ENCODE data around the gene COG5.

COG5 gene

DNA sequence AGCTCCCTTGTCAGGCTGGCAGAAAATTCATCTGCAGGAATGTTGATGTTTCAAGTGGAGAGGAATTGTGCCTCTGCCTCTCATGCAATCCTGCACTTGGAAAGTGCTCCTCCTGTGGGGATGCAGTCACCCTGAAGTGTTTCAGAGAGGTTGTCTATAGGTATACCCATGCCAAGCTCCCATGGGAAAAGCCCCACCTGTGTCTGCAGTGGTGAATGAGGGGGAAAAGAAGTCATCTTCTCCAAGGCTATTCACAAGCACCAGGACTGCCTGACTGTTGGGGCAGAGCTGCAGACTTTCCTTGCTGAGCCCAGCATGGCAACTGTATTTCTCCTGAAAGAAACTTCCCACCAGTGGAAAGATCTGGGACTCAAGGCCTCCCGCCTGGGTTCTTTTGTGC lies 58.4 kb downstream of the COG5 start:
- DNase-seq, result no peak

DNA sequence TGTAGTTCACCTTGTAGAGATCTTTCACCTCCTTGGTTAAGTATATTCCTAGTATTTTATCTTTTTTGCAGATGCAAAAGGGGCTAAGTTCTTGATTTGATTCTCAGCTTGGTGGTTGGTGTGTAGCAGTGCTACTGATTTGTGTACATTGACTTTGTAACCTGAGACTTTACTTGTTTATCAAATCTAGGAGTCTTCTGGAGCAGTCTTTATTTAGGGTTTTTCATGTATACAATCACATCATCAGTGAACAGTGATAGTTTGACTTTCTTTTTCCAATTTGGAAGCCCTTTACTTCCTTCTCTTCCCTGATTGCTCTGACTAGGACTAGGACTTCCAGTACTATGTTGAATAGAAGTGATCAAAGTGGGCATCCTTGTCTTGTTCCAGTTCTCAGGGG lies 60.0 kb downstream of the COG5 start:
- DNase-seq, result no peak

DNA sequence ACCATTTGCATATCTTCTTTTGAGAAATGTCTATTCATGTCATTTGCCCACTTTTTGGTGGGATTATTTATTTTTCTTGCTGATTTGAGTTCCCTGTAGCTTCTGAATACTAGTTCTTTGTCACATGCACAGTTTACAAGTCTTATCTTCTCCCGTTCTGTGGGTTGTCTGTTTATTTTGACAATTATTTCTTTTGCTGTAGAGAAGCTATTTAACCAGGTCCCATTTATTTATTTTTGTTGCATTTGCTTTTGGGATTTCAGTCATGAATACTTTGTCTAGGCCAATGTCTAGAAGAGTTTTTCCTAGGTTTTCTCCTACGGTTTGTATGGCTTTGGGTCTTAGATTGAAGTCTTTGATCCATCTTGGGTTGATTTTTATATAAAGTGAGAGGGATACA lies 60.9 kb downstream of the COG5 start:
- no peak for DNase-seq

DNA sequence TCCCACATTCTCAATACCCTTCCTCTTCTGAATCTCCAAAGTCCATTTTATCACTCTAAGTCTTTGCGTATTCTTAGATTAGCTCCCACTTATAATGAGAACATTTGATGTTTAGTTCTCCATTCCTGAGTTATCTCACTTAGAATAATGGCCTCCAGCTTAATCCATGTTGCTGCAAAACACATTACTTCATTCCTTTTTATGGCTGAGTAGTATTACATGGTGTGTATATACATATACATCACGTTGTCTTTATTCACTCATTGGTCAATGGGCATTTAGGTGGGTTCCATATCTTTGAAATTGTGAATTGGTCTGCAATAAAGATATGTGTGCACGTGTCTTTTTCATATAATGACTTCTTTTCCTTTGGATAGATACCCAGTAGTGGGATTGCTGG lies 61.6 kb downstream of the COG5 start:
- no peak for DNase-seq

DNA sequence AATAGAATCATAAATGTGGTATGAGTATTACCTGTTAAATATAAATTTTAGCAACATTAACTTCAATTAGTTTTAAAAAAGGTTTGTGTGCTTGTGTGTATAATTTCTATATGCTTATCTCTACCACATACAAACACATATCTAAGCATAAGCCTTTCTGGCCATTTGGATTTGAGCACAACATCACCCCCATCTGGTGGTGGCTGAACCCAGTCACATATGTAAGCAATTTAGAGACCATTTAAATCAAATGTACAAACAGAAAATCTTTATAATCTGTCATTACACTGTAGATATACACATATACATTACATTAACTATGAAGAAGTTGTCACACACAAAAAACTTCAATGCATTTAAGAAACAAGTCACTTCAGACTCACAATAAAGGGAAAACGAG lies 62.1 kb downstream of the COG5 start:
- DNase-seq, result no peak

DNA sequence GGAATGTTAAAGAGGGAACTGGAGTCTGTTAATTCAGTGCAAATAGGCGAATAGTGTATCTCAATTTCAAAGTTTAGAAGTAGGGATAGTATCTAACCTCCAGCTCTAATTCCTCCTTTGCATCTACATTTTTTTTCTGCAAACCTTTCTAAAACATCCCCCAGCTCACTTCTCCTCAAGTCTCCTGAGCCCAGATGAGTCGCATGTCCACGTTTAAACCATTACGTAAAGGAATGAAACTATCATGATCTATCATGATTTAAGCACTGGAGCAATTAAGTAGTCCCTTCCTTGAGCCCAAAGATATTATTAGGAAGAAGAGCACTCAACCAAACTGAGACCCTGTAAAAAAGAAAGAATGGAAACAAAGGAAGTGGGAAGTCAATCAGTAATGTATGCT lies 64.0 kb downstream of the COG5 start:
- DNase-seq, result no peak

DNA sequence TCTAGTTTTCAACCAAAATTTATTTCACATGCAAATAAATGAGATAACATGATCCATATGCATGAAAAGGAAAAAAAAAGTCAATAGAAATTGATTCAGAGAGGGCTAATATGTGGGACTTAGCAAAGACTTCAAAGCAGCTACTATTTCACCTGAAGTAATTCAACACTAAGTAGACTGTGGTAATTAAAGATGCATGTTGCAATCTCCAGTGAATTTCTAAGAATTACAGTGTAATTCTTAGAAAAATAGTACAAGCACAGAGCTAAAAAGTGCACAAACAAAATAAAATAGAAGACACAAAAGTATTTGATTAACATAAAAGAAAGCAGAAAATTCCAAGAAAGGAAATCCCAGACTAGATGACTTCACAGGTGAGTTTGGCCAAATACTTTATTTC lies 68.2 kb downstream of the COG5 start:
- DNase-seq, result no peak

DNA sequence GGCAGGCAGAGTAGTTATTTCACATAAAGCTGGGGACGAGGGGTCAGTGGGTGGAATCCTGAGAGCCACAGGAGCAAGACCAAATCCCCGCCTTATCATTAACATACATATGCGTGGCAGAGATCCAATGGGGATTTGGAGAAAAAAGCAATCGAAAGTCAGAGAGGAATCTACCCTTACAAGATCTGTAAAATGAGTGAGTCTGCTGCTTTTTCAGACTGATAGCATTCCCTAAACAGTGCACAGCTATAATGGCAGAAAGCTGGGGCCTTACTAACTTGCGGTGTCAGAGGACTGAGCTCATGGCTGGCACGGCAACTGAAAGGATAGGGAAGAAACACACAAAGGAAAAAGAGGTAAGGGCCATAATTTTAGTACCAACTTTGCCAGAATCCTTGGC lies 68.8 kb downstream of the COG5 start:
- DNase-seq, result no peak

DNA sequence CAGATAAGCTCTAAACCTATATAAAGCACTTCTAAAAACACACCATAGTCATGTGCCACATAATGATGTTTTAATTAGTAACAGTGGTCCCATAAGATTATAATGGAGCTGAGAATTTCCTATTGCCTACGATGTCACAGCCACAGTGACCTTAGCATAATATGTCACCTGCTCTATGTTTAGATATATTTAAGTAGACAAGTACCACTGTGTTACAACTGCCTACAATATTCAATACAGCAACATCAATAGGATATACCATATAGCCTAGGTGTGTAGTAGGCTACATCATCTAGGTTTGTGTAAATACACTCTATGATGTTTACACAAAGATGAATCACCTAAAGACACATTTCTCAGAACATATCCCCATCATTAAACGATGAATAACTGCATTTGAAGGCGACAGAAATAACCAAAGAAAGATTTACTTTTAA lies 69.4 kb downstream of the COG5 start:
- DNase-seq, result no peak

DNA sequence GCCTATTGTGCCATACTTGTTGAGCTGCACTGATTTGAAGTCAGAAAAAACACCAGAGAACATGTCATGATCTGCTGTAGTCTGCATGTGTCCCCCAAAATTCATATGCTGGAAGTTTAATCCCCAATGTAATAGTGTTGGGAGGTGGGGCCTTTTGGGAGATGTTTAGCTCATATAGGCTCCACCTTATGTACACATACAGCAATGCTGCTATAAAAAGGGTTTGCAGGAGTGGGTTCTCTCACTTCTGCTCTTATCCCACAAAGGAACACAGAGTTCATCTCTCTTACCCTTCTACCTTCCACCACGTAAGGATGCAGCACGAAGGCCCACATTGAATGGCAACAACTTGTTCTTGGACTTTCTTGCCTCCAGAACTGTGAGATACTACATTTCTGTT lies 70.8 kb downstream of the COG5 start:
- no peak for DNase-seq

DNA sequence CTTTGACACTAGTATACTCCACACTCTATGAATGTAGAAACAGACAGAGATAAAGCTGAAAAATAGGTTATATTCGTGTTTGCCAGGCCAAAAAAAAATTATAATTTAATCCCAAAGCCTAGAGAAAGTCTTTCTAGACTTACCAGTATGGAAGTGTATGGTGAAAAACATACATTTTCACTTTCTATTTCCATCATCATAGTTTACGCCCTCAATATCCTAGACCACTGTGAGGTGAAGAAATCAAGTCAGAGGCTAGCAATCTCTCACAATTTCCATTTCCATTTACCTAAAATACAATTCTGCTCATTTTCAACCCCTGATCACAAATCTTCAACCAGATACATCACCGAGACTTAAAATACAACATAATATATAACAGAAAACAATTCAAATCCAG lies 77.7 kb downstream of the COG5 start:
- no peak for DNase-seq

DNA sequence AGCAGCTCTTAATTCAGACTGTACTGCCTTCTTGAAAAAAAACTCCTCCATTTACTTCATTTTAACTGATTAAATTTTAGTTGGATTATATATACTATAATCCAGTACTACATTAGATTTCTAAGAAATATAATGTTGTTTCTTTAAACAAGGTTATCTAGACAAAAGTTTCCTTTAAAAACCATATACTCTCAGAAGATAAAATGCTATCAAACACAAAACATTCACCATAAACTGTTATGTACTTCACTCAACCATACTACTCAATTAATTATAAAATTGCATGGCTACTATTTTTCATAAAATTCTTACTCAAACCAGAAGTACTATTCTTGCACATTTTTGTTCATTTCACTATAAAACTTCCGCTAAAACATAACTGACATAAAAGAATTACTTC lies 81.1 kb downstream of the COG5 start:
- no peak for DNase-seq

DNA sequence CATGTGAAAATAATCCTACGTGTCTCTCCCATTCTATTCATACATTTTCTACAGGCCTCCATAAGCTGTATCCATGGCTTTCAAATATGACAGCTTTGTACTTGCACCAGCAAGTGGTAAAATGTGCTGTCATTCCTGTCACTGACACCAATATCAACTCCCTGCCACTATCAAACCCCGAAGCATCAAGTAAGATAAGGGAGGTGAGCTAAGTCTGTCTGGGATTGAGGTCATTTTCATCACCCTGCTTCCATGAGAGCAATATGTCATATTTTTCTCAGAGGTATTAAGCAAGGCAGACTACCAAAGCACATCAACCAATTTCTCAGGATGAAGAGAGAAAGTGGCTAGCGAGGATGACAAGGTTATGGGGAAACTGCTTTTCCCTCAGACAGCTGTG lies 82.8 kb downstream of the COG5 start:
- no peak for DNase-seq

DNA sequence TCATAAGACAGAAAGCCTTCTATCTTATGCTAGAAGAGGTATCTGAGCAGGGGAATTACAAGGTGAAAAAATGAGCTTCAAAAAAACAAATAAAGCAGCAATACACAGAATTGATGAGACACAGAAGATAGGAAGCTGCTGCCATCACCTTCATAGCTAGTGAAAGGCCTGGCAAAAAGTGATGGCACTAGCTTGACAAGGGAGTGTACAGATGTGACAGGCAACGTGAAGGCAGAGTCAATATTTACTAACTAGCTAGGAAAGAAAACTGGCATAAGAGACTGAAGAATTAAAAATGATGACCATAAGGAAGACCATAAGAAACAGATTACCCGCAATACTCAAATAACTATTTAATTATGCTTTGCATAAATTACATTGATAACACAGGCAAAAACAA lies 84.4 kb downstream of the COG5 start:
- DNase-seq, result no peak

DNA sequence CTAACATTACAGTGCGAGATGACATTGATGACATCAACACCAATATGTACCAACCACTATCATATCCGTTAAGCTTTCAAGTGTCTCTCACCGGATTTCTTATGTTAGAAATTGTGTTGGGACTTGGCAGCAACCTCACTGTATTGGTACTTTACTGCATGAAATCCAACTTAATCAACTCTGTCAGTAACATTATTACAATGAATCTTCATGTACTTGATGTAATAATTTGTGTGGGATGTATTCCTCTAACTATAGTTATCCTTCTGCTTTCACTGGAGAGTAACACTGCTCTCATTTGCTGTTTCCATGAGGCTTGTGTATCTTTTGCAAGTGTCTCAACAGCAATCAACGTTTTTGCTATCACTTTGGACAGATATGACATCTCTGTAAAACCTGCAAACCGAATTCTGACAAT lies 89.6 kb downstream of the COG5 start:
- no peak for DNase-seq

DNA sequence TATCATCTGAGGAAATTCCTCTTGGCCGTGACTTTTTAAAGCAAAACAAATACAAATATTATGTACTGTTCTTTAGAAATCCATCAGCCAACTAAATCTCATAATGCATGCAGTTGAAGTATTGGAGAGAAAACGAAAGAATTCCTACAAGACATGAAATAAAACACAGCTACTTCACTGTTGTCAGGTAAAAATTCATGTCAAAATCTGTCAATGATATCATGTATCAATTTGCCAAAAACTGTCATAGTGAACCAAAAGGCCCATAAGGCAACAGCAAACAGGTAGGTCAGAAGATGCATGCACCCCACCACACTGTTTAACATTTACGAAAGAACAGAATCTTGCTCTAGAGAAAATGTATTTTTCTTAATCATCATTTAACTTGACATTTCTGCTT lies 91.6 kb downstream of the COG5 start:
- DNase-seq, result no peak

DNA sequence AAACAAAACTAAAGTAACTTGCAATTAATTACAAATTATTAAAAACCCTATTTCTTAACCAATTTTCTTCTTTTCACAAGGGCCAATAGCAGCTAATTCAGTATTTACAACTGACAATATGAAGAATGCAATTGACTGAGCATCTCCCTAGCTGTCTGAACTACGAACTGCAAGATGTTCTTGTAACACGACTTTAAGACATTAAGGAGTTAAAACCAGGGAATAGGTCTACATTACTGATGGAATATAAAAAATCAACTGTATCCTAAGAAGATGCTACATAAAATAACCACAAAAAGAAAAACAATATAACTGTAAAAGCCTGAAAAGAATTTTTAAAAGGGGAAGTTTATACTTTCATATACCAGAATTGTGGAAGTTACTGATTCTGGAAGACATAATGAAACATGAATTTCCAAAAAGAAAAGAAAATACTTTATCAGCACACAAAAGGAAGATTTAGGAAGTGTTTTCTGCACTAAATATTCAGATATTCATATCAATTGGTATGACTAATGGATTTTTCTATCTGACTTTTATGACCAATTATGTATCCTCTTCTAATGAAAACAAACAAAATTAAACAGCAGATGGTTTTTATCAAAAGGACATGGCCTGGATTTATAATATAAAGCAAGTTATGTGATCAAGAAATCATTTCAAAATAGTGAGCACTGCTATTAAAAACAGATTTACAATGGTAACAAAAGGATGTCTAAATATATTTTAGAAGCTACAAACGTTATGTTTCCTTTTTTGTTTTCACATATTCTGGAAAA lies 92.2 kb downstream of the COG5 start:
- no peak for DNase-seq

DNA sequence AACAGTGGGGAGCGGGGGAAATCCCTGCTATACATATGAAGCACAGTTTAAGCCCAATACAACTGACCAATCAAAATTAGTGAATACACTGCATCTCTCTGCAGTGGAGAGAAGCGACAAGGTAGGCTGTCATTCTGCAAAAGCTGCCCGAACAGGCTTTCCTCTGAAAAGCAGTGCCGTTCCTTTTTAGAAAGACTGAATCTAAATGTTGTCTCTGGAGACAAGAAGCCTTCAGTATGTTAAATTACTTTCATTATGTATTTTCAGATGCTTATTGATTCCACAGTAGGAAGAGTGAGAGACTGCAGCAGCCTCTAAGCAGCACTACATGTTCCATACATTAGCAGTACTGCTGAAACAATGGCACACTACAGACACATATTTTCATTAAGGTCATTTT lies 93.8 kb downstream of the COG5 start, which contains the start of gene GPR22:
Gene GPR22 (plus strand): TSS at position 129 of the 400 bp plus-strand sequence. CDS start 4,004 bp downstream, outside the sequence.
- DNase-seq, result no peak

DNA sequence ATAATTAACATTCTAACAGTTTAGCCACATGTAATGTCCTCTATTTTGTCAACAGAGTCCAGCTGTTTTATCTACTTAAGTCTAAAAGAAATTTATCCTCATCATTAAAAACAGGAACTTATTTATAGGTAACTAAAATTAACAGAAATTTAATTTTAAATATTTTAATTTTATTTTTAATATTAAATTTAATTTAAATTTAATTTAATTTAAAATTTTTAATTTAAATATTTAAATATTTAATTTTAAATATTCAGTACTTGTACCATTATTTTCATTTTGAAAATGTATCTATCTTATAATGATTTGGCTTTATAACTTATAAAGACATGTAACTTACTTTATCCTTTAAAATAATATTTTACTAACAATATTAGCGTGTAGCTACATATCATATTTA lies 94.9 kb downstream of the COG5 start:
- no peak for DNase-seq

DNA sequence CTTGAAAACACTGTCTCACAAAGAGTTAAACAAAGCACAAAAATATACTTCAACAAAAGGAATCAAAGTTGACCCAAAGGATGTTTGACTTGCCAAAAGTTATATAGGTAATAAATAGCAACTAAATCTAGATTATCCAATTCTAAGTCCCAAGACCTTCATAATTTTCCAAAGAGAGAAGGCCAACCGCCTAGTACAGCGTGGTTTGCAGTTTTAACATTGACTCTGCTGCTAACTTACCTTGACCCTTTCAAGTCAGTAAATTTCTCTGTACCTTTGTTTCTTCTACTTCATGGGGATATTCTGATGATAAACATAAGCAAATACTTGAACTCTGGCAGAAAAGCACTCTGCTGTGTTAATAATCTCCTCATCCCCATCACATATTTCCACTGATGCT lies 95.7 kb downstream of the COG5 start:
- DNase-seq, result no peak

DNA sequence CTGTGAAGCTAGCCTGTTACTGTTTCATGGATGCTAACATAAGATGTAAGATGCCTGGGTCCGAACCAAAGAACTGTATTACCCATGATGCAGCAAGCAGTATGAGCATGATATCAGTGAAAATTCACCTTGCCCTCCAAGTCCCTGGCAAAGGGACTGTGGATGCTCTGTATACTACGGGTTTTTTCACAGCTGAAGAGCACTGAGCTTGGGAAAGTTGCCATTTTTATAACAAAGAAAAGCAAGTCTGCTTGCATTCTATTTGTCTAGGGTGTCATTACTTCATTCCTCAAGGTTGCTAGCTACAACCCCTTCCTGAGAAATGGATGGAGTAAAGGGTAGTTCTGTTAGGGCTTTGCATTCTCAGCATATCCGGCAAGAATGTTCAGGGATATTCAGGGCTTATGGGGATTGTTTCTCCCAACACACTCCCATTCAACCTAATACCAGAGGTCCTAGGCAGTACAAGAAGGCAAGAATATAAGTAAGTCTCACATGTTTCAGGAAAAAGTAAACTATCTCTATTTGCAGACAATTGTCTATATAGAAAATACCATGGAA lies 99.0 kb downstream of the COG5 start:
- no peak for DNase-seq

DNA sequence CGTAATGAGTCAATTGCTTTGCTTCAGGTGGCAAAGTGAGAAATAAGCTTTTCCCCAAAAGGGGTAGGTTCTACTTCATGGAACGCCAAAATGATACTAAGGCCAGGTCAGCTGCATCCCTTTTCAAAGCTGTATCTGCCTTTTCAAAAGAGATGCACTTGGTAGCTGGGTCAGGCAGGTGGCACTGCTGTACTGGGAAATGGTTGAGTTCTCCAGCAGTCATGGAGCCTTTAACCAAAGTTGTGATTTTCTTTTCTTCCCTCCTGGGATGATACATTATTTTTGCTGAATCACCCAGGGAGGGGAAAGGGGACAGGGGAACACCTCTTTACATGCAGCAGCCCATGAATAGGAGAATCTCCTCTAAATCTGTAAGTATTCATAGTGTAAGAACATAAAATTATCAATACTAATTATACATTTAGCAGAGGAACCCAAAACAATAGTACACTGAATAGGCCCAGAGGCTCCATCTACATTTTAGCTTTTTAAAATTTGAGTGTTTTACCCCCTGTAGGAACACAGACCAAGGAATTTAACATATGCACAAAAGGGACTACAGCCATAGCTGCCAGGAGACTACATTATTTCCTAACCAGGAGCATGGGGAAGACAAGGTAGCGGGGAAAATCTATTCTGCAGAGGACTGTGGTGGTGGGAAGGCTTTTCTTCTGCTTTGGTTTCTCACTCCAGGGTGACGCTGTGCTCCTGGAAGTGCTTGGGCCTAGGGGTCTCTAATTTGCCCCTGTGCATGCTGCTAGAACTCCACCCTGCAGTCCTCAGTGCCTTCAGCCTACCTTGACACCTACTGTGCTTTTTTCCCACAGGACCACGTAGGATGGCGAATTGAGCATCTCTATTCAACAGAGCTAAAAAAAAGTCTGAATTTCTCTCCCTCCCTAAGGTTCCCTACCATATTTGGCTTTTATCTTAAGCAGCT lies 100.3 kb downstream of the COG5 start:
- peak in 1 of 4 experiments; percentile 15 for DNase-seq

DNA sequence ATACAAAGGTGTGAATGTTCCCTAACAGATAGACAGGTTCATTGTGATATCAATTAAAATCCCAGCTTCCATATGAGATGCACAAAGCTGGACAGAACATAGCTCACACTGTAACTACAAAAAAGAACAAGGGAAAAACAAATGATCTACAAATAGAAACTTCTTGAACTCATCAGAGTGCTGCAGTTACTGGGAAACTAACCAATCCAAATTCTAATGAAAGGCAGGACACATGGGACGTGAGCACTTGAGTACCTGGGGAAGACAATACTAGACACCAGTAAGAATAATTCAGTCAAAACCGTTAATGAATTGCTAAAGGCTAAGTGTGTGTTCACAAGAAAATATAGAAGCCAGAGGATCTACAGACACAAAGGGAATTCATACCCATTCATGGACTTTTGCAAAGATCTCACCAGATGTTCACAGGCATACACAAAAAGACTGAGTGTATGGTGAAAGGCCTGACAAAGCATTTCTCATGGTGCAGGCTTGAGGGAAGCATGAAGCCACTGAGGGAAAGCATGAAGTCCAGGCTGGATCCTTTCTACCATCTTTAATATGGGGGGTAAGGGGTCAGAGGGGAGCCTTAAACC lies 101.7 kb downstream of the COG5 start:
- no peak for DNase-seq

All from activated naive CD4-positive, alpha-beta T cell (primary cell).